ENCODE measurements around the gene HES2.

DNA sequence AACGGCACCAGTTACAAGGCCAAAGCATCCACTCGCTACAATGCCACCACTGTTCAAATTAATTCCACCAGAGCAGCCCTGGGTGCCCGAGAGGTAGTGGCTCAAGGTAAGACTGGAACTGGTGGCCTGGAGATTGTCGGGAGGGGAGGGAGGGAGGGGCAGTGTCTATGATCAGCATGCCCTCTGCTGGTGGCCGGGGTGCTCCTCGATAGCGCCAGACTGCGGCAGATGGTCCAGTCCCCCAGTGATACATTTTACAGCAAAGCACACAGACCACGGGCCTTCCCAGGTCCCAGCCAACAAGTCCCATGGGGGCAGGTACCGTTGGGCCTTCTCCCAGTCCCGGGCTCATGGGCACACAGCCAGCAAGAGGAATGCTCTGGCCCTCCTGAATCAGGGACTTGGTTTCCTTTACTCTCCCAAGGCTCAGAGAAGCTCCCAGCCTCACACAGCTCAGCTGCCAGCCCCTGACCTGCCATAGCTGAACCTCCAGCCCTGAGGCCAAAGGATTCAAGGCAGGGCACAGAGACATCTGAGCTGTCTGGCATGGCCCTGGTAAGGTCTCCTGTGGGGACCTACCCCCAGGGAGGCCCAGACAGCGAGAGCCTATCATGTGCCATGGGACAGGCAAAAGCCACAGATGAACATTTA, 41.5 kb downstream of the HES2 start:
- no peak for TF ChIP-seq CEBPB (IDR thresholded peaks at IDR 0.05)
- no peak for TF ChIP-seq RAD21 (IDR thresholded peaks at IDR 0.05; ENCODE audit: low read depth)
- TF ChIP-seq USF1 (IDR thresholded peaks at IDR 0.05) = no peak
- TF ChIP-seq, protein P1, sequence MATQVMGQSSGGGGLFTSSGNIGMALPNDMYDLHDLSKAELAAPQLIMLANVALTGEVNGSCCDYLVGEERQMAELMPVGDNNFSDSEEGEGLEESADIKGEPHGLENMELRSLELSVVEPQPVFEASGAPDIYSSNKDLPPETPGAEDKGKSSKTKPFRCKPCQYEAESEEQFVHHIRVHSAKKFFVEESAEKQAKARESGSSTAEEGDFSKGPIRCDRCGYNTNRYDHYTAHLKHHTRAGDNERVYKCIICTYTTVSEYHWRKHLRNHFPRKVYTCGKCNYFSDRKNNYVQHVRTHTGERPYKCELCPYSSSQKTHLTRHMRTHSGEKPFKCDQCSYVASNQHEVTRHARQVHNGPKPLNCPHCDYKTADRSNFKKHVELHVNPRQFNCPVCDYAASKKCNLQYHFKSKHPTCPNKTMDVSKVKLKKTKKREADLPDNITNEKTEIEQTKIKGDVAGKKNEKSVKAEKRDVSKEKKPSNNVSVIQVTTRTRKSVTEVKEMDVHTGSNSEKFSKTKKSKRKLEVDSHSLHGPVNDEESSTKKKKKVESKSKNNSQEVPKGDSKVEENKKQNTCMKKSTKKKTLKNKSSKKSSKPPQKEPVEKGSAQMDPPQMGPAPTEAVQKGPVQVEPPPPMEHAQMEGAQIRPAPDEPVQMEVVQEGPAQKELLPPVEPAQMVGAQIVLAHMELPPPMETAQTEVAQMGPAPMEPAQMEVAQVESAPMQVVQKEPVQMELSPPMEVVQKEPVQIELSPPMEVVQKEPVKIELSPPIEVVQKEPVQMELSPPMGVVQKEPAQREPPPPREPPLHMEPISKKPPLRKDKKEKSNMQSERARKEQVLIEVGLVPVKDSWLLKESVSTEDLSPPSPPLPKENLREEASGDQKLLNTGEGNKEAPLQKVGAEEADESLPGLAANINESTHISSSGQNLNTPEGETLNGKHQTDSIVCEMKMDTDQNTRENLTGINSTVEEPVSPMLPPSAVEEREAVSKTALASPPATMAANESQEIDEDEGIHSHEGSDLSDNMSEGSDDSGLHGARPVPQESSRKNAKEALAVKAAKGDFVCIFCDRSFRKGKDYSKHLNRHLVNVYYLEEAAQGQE (IDR thresholded peaks at IDR 0.05; ENCODE audit: low read depth) = no peak
- no peak for TF ChIP-seq TAF1 (IDR thresholded peaks at IDR 0.05; ENCODE audit: low read depth)
